ENCODE measurements around the gene MMP17.

DNA sequence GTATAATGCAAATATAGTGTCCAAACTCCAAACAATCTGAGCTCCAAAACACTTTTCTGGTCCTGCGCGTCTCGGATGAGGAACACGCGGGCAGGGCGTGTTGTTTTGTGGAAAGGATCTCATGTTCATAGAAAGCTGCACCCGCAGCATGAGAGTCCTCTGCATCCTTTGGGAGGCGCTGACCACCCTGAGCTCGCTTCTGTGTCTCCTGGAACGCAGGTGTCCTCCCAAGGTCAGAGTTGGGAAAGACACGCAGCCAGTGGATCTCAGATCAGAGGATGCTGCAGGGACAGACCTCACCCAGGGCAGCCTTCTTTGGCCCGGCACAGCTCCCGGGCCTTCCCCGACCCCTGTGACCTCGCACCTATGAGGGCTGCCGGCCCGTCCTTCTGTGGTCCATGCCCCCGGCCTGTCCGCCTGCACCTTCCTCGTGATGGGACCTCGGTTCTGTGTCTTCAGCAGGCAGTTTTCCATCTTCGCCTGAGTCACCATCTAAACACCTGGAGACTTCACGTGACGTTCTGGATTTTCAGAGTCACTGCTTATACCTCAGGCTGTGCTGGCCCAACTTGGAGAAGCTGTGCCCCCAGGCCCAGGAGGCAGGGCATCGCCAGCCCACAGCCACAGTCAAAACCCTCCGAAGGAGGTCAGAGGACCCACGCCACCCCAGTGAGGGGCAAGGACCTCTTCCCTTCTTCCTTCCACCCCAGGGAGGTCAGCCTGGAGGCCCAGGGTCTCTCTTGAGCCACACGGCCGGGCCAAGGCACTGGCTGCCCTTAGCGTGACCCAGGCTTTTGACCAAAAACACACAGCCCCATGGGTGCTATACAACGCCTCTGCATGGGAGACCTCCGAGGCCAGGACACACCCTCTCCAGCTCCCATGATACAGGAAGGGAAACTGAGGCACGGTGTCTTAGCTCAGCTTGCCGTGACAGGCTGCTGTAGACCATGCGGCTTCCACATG lies 25.9 kb downstream of the MMP17 start:
- TF ChIP-seq POLR2A (IDR thresholded peaks at IDR 0.05): no peak
- TF ChIP-seq, protein P1, sequence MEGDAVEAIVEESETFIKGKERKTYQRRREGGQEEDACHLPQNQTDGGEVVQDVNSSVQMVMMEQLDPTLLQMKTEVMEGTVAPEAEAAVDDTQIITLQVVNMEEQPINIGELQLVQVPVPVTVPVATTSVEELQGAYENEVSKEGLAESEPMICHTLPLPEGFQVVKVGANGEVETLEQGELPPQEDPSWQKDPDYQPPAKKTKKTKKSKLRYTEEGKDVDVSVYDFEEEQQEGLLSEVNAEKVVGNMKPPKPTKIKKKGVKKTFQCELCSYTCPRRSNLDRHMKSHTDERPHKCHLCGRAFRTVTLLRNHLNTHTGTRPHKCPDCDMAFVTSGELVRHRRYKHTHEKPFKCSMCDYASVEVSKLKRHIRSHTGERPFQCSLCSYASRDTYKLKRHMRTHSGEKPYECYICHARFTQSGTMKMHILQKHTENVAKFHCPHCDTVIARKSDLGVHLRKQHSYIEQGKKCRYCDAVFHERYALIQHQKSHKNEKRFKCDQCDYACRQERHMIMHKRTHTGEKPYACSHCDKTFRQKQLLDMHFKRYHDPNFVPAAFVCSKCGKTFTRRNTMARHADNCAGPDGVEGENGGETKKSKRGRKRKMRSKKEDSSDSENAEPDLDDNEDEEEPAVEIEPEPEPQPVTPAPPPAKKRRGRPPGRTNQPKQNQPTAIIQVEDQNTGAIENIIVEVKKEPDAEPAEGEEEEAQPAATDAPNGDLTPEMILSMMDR (IDR thresholded peaks at IDR 0.05): no peak

Data from esophagus squamous epithelium (tissue), 4 donors.